Cortex of kidney (tissue), 1 donor: Measurements from ENCODE around the gene PTBP2.
A peak's percentile ranks its signal among the peaks of the same experiment; 100 is the strongest.

Source experiments
- DNase-seq: peaks from one replicate; lab custom pipeline; 2025; lab: John Stamatoyannopoulos, UW

PTBP2 gene, protein sequence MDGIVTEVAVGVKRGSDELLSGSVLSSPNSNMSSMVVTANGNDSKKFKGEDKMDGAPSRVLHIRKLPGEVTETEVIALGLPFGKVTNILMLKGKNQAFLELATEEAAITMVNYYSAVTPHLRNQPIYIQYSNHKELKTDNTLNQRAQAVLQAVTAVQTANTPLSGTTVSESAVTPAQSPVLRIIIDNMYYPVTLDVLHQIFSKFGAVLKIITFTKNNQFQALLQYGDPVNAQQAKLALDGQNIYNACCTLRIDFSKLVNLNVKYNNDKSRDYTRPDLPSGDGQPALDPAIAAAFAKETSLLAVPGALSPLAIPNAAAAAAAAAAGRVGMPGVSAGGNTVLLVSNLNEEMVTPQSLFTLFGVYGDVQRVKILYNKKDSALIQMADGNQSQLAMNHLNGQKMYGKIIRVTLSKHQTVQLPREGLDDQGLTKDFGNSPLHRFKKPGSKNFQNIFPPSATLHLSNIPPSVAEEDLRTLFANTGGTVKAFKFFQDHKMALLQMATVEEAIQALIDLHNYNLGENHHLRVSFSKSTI

DNA sequence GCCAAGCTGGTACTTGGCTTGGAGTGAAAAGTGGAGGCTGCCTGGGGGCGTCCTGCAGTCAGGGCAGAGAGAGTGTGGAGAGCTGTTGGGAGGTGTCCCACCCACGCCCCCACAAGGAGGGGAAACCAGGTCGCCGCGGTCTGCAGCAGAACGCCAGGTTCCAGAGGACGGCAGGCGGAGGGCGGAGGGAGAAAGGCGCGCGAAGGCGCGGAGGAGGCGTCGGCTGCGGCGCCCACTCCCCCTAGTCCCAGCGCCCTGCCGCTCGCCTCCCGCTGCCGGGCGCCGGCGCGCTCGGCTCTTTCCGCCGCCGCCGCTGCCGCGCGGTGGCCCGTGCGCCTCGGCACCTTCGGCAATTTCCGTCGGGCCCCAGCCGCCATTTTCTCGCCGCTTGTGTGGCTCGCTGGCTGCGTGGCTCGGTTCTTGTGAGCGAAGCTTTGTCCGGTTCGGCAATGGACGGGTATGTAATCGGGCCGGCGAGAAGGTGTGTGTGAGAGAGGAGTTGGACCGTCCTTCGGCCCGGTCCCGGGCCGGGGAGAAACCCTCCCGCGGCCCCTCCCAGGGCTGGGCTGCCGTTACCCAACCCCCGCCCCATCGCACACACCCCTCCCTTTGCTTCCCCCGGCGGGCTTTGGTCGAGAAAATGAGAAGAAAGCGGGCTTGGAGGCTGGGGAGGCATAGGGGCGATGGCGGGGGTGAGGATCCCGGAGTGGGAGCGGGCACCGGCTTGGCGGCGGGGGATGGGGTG lies at the start of gene PTBP2:
TSS of gene PTBP2 (plus strand) at position 369 of the 745 bp plus-strand sequence. CDS start at position 450, 81 bp downstream.
- DNase-seq, result peak; percentile 16

DNA sequence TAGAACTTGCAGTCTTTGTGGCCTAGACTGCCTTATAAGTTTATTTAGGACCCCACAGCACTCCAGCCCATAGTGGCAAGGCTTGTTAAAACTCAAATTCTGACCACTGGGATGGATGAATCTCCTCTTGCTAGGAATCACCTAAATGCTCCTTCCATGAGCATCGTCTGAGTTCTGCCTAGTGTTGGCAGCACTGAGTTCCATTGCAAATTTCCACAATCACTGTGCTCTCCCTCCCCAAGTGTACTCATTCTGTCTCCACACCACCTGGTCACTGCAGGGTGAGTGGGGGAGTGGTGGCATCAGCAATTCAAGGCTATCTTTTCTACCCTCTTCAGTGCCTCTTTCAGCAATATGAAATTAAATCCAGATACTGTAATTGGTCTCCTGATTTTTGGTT lies 46.7 kb upstream of the PTBP2 start:
- DNase-seq, result no peak

DNA sequence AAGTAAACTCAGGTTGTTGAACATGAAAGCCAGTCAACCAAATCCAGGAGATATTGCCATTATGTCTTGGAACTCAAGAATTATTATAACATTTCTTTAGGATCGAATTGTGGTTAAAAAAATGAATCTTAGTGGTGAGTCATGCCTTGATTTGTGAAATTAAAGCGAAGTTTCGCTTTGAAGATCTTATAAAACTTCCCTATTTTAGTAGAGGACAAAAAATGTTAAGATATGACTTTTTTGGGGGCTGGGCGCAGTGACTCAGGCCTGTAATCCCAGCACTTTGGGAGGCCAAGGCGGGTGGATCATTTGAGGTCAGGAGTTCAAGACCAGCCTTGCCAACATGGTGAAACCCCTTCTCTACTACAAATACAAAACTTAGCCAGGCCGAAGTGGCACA lies 39.5 kb upstream of the PTBP2 start:
- DNase-seq, result no peak

DNA sequence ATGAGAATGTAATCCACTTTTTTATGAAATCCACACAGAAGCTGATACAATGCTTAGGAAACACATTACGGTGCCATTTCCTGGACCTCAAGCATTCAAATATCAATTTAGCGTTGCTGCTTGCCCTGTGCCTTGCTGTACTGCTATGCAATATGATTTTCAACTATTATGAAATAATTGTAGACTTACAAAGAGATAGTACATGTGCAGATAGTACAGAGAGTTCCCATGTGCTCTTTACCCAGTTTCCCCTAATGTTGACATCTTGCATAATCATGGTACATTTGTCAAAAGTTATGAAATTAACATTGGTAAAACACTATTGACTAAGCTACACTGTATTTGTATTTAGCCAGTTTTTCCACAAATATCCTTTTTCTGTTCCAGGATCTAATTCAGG lies 37.7 kb upstream of the PTBP2 start:
- DNase-seq, result no peak

DNA sequence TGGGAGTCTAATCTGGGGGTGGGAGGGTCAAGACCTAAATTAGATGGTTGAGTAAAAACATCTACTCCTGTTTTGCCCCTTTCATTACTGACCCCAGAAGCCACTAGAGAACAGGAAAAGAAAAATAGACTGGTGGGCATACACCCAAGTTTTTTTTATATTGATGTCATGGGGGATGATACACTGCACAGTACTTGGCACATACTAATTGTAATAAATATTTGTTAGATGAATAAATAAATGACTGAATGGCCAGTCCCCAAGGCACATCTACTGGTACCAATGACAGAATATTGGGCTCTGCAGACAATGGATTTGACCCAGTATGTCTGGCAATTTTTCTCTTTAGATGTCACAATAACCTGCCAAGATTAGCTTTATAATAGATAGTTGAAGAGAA lies 36.8 kb upstream of the PTBP2 start:
- no peak for DNase-seq

DNA sequence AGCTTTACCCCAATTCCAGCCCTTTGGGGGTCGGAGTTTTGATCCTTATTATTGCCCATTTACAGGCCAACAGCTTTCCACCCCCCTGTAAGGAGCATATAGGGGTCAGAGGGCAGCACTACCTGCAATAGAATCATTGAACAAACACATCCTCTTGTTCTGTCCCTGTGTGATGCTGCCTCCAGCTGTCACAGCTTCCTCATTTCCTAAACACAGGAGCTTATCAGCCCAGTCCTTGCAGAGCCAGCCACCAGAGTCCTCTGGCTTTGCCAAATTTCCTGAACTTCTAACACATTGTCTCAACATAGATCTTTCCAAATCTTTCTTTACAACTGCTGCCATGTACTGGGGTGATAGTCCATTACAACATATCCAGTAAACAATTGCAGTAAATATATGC lies 32.8 kb upstream of the PTBP2 start:
- DNase-seq, result no peak

DNA sequence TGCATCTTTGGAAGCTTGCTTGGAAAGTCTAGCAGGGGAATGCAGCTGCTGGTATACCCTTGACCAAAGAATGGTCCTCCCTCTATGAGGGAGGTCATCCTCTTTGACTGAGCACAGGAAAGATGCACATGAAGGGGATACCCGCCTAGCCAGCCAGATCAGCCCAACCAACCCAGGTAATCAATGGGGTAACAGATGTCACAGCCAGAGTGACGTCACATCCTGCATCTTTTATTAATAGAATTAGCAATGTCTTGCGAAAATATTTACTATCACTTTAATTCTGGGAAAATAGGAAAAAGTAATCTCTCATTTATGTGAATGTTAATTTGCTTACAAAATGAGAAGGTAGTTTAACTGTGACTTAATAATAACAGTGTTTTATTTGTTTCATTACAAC lies 25.6 kb upstream of the PTBP2 start:
- DNase-seq, result no peak

DNA sequence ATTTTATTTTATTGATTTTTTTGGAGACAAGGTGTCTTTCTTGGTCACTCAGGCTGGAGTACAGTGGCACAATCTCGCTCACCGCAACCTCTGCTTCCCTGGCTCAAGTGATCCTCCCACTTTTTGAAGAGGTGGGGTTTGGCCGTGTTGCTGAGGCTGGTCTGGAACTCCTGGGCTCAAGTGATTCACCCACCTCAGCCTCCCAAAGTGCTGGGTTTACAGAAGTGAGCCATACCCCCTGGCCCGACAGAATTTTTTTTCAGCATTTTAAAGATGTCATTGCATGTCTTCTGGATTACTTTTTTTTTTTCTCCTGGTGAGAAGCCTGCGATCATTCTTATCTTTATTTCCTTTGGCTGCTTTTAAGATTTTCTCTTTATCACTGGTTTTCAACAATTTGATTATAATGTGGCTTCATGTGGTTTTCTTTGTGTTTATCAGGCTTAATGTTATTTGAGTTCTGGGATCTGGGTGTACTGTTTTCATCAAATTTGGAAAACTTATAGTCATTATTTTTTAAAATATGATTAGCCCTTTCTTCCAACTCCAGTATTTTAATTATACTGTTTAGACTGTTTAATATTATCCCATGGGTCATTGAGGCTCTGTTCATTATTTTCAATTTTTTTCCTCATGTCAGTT lies 23.1 kb upstream of the PTBP2 start:
- DNase-seq, result no peak

DNA sequence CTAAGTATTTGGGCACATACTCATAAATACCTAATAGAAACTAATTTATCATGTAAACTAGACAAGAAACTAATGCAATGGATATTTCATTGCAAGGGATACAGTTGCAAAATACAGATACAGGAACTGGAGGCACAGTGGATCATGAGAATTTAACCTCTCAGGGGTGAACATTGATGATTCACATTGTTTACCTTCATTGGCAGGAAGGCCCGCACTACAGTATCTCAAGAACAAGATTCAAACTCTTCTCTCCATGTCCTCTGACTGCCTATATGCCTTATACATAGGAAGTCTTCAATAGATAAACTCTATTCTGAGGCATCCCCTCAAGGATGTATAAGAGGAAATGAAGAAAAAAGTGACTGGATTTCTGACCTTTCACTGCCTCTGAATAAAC lies 18.4 kb upstream of the PTBP2 start:
- no peak for DNase-seq

DNA sequence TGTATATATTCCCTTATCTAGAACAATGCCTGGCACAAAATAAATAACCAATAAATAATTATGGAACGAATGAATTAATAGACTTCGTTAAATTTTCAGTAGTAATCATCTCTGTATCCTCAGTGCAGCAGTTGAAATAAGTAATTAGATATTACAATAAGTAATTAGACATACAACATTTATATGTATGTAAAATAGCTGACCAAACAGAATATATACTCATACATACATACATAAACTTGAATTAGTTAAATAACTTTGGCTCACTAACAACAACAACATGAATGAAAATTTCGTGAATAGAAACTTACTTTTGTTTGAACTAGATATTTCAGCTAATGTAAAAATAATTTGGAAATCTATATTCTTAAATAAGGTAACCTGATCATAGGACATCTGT lies 14.6 kb upstream of the PTBP2 start:
- no peak for DNase-seq

DNA sequence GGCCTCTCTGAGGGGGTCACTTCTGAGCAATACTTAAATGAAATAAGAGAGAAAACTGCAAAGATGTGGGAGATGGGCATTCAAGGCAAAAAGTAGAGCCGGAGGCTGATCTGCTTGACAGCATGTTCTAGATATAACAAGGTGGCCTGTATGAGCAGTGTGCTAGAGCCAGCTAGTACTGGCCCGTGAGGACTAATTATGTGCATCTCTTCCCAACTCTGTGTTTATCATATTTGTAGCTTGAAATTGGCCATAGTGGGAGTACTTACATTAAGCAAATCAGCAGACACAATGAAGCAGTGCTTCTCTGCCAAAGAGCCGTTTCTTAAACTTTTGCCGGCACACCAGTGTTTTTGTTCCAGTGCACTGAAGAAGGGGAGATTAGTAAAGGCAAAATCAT lies 13.1 kb upstream of the PTBP2 start:
- DNase-seq, result no peak

DNA sequence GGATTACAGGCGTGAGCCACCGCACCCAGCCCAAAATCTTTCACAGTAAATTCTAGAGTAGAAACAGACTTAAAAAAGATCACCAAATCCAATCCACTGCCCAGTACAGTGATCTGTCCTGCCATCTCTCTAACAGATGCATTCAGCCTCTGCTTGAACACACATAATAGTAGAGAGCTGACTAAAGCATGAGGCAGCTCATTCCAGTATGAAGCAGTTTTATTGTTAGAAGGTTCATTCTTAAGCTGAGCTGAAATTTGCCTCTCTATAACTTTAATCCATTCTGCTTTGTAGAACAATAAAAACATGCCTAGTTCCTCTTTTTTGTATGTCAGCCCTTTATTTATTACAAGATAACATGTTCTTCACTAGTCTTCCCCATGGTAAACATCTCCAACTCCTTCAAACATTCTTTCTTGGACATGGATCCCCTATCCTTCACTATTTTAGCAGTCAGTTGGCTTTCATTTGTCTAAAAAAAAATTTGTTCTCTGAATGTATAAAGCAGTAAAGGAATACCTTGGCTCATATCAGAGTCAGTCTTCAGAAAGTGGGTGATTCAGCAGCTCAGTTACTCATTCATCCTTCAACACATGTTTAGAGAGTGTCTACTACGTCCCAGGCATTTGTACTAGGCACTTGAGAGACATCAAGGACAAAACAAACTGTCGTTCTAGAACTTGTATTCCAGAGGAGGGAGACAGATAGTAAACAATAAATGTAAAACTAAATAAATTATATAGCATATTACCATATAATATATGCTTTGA lies 10.7 kb upstream of the PTBP2 start:
- DNase-seq, result no peak

DNA sequence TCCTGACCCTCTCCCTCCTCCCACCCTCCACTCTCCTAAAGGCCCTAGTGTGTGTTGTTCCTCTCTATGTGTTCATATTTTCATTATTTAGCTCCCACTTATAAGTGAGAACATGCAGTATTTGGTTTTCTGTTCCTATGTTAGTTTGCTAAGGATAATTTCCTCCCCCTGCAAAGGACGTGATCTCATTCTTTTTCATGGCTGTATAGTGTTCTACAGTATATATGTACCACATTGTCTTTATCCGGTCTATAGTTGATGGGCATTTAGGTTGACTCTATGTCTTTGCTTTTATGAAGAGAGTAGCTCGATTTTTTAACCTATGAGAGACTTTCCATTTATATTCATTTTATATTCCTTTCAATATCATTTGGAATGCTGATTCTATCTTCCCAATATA lies 7.9 kb upstream of the PTBP2 start:
- DNase-seq, result no peak

DNA sequence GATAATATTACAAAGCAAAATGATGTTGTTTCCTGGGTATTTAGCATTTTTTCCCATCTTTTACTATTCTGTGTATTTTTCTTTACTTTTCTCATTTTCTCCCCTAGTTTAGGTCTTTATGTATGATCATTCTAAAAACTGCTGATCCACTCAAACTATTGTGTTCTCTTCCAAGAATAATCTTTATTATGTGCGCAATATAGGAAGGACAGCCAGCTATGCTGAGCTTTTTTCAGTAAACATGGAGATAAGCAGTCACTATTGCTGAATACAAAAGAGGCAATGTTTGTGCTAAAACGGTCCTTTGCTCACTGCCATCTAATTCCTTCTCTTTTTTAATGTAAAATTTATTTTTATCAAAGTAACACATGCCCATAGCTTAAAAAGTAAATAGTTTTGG lies 6.7 kb upstream of the PTBP2 start:
- no peak for DNase-seq

DNA sequence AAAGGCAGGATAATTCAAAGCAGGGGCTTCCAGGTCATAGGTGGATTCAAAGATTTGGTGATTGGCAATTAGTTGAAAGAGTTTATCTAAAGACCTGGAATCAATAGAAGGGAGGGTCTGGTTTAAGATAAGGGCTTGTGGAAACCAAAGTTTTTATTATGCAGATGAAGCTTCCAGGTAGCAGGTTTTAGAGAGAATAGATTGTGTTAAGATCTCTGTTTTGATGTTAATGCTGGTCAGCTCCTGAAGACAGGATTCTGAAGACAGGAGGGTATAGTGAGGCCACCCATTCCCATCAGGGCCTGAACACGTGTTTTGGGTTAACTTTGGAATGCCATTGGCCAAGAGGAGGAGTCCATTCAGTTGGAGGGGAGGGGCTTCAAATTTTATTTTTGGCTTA lies 6.1 kb upstream of the PTBP2 start:
- no peak for DNase-seq

DNA sequence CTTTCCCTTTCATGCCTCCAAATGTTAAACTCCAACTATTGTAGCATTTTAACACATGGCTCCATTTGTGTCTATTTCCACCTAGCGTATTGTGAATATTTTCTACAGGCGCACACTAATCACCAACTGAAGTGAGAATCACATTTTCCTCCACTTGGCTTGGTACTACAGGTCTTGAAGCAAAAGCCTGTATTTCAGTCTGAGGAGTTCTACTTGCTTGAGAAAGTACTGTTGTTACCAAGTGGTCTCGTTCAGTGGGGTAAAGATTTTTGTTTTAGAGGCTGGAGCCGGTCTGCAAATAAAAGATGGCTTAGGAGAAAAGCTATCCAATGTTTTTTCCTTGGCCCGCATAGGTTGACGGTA lies 550 bp upstream of the PTBP2 start:
- no peak for DNase-seq

DNA sequence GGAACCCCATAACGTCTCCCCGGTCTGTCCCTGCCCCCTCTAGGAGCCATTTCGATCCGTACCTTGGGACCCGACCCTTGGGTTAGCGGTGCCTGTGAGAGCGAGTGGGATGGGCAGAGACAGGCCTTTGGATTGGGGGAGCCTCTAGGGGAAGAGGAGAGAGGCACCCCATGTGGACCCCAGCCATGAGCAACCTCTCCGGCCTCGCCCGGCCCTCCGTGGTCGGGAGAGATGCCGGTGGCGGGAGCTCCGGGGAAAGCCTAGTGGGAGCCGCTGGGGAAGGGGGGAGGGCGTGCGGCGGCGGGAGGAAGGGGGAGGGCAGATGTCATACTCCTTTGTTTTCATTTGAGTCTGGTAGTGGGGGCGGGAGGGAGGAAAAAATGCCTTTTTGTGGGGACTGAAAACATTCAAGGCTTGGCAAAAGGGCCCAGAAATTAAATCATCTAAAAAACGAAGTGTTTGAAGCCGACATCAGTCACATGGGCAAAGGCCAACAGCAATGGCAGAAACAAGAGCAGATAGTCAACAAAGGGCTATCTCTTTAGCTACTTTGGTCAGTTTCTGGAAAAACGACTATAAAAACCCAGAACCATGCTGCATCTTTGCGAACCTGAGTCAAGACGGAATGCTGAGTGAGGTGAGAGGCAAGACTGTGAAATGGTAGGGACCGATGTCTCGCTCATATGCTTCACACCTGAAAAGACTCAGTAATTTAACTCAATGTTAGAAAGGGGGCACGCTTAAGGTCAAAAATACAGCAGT lies 758 bp downstream of the PTBP2 start:
- no peak for DNase-seq

DNA sequence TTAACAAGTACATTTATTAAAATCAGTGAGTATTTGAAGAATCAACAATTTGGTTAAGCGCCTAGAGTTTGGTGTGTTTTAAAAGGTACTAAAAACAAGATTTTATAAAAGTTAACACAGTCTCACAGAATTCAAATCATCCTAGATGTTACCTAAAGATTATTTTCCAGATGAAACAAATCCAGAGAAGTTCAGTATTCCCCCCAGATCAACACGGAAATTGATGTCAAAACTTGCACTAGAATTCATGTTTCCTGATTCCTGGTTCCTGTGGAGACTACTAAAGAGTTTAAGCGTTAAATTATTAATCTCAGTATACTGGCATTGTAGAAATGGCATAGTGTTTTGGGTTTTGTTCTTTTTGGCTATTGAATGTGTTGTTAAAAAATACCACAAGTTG lies 1.4 kb downstream of the PTBP2 start:
- no peak for DNase-seq

DNA sequence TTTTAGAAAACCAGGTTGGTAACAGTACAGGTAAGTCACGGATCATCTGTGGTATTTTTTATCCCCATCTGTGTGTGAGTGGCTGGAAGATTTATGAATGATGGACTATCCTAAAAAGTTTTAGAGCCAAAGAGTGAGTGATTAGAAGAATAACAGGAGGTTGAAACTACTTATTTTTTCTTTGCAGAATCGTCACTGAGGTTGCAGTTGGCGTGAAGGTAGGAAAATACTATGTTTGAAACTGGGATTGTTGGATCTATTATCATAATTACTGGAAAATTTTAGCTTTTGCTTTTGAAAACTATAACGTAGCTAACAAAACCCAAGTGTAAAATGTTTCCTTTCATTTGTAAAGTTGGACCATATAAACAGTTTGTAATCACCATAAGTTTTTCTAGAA lies 1.8 kb downstream of the PTBP2 start:
- DNase-seq, result no peak

DNA sequence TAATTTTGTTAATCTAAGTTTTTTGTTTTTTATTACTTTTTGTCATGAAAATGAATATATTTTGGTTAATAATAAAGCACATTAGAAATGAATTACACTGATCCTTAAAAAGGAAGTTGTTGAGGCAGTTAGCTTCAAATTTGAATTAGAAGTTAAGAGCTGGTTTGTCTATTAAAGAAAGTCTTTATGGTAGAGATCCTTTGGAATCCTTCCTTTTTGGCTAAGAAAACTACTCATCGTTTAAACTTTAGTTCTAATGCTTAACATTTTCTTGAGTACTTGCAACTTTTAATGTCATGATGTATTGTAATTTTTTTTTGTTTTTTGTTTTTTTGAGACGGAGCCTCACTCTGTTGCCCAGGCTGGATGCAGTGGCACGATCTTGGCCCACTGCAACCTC lies 2.4 kb downstream of the PTBP2 start:
- DNase-seq, result no peak

DNA sequence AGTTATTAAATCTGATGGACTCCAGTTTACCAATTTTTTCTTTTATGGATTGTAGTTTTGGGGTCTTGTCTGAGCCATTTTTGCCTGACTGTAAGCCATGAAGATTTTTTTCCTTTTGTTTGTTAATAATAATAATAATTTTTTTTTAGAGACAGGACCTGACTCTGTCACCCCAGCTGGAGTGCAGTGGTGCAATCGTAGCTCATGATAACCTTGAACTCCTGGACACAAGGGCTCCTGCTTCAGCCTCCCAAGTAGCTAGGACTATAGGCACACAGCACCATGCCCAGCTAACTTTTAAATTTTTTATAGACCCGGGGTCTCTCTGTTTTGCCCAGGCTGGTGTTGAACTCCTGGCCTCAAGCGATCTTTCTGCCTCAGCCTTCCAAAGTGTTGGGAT lies 6.3 kb downstream of the PTBP2 start:
- no peak for DNase-seq
